Liver (tissue), 3 donors: ENCODE measurements around the gene FAM169A.

Experiments
- ATF3 ChIP-seq: IDR thresholded peaks from 2 replicates; pipeline ENCODE4 v1.6.1; 2016; ENCODE audit warnings: antibody characterized with exemption
- CTCF ChIP-seq: fragments of 150-350 bp; IDR thresholded peaks from 2 replicates; pipeline ENCODE4 v1.5.1; 2017; ENCODE audit warnings: improper control_type of control experiment, low read depth, low read length; ENCODE audit not compliant: missing input control
- GABPA ChIP-seq, 2 donors: IDR thresholded peaks in 1 of 2; conservative IDR thresholded peaks in 1 of 2; 2 replicates each; pipeline ENCODE4 v1.6.1; 2016; ENCODE audit warnings: antibody characterized with exemption in 2 of 2, mild to moderate bottlenecking in 1 of 2, moderate library complexity in 1 of 2
- MAX ChIP-seq: IDR thresholded peaks from 2 replicates; pipeline ENCODE4 v1.6.1; 2016; ENCODE audit warnings: antibody characterized with exemption
- RAD21 ChIP-seq, 2 donors: IDR thresholded peaks; 2 replicates each; pipeline ENCODE4 v1.6.1; 2016; ENCODE audit warnings: antibody characterized with exemption in 2 of 2, mild to moderate bottlenecking in 2 of 2
- REST ChIP-seq: IDR thresholded peaks from 2 replicates; pipeline ENCODE4 v1.6.1; 2016; ENCODE audit warnings: antibody characterized with exemption, mild to moderate bottlenecking
- RXRA ChIP-seq, 2 donors: IDR thresholded peaks; 2 replicates each; pipeline ENCODE4 v1.6.1; 2017 to 2018; ENCODE audit warnings: antibody characterized with exemption in 2 of 2, mild to moderate bottlenecking in 1 of 2
- ZBTB33 ChIP-seq: IDR thresholded peaks from 2 replicates; pipeline ENCODE4 v1.6.1; 2016; ENCODE audit warnings: antibody characterized with exemption
- donor health status: healthy.
- donor health status: healthy.

- no peak for TF ChIP-seq RXRA (IDR thresholded peaks at IDR 0.05)
- no peak for TF ChIP-seq CTCF
- TF ChIP-seq GABPA (IDR thresholded peaks at IDR 0.05 in 1 of 2, conservative IDR thresholded peaks at IDR 0.05 in 1 of 2), result no peak
- TF ChIP-seq RAD21 (IDR thresholded peaks at IDR 0.05), result no peak
- TF ChIP-seq ZBTB33, result no peak
- no peak for TF ChIP-seq REST
- no peak for TF ChIP-seq ATF3
- no peak for TF ChIP-seq MAX
Measured at GRCh38 chr5:74888117-74888516, 21.9 kb upstream of the FAM169A start.
